WTC11 (cell line): Measurements from ENCODE around the gene PLD1. TPM values are rescaled to one million over a fixed set of nuclear protein-coding genes. Genes with fewer than 3 reads are reported as not detected.

Experiments used
- ATAC-seq: fragments of 200-7000 bp; cut with Tn5 transposase; 2 replicates; pipeline ENCODE4 v1.10.0; 2021; ENCODE audit warnings: mild to moderate bottlenecking, moderate library complexity
- CTCF ChIA-PET: fragments of 300-600 bp; sonication (Branson Sonifier 250); formaldehyde crosslinking; loops from one replicate; lab custom pipeline; 2021; ENCODE audit warnings: antibody characterized with exemption; lab: Charles Lee
- POLR2A ChIA-PET: fragments of 350-600 bp; sonication (Branson Sonifier 250); formaldehyde crosslinking; loops from one replicate; lab custom pipeline; 2021; ENCODE audit warnings: antibody characterized with exemption; lab: Charles Lee
- DNase-seq: peaks from one replicate; pipeline ENCODE4 v3.0.0; 2021; ENCODE audit warnings: low spot score
- H3K27ac Mint-ChIP-seq: 2 replicates; pipeline ENCODE4 v1.8.0; 2021; ENCODE audit warnings: mixed read lengths
- H3K27me3 Mint-ChIP-seq: 2 replicates; pipeline ENCODE4 v1.8.0; 2021; ENCODE audit warnings: low read depth, mild to moderate bottlenecking, moderate library complexity, mixed read lengths
- H3K36me3 Mint-ChIP-seq: 2 replicates; pipeline ENCODE4 v1.8.0; 2021; ENCODE audit warnings: mixed read lengths
- H3K4me1 Mint-ChIP-seq: 2 replicates; pipeline ENCODE4 v1.8.0; 2022; ENCODE audit warnings: mixed read lengths
- H3K4me3 Mint-ChIP-seq: 2 replicates; pipeline ENCODE4 v1.8.0; 2021; ENCODE audit warnings: mild to moderate bottlenecking, moderate library complexity, mixed read lengths
- H3K9me3 Mint-ChIP-seq: 2 replicates; pipeline ENCODE4 v1.8.0; 2021; ENCODE audit warnings: mixed read lengths
- EMX1 ChIP-seq: fragments of 250-450 bp; sonication (Bioruptor Pico); IDR thresholded peaks from 2 replicates; pipeline ENCODE4 v1.8.0; 2021; ENCODE audit warnings: mild to moderate bottlenecking
- ESRRA ChIP-seq: sonication (generic); formaldehyde crosslinking; IDR thresholded peaks from 2 replicates; pipeline ENCODE4 v1.8.1; 2022; ENCODE audit warnings: mild to moderate bottlenecking, missing genetic modification reagents, borderline replicate concordance
- FOXJ3 ChIP-seq: sonication (generic); formaldehyde crosslinking; IDR thresholded peaks from 2 replicates; pipeline ENCODE4 v1.9.0; 2021; ENCODE audit warnings: missing genetic modification reagents, mild to moderate bottlenecking, borderline replicate concordance
- GABPB1 ChIP-seq: sonication (generic); formaldehyde crosslinking; IDR thresholded peaks from 2 replicates; pipeline ENCODE4 v1.8.1; 2023; ENCODE audit warnings: mild to moderate bottlenecking, missing genetic modification reagents
- JAZF1 ChIP-seq: fragments of 250-450 bp; sonication (Bioruptor Pico); IDR thresholded peaks from 2 replicates; pipeline ENCODE4 v1.9.0; 2021; ENCODE audit warnings: moderate library complexity, mild to moderate bottlenecking, inconsistent platforms
- JUN ChIP-seq: sonication (generic); formaldehyde crosslinking; IDR thresholded peaks from 2 replicates; pipeline ENCODE4 v1.8.0; 2023; ENCODE audit warnings: mild to moderate bottlenecking, missing genetic modification reagents
- NFATC4 ChIP-seq: fragments of 250-450 bp; sonication (Bioruptor Pico); IDR thresholded peaks from 2 replicates; pipeline ENCODE4 v1.9.0; 2021; ENCODE audit warnings: mild to moderate bottlenecking
- TP53 ChIP-seq: sonication (generic); formaldehyde crosslinking; IDR thresholded peaks from 2 replicates; pipeline ENCODE4 v1.8.1; 2023; ENCODE audit warnings: mild to moderate bottlenecking, missing genetic modification reagents
- ZBTB21 ChIP-seq: sonication (generic); formaldehyde crosslinking; IDR thresholded peaks from 2 replicates; pipeline ENCODE4 v1.8.1; 2023; ENCODE audit warnings: mild to moderate bottlenecking, missing genetic modification reagents, borderline replicate concordance
- ZNF121 ChIP-seq: sonication (generic); formaldehyde crosslinking; IDR thresholded peaks from 2 replicates; pipeline ENCODE4 v1.8.0; 2023; ENCODE audit warnings: missing genetic modification reagents
- ZNF138 ChIP-seq: sonication (generic); formaldehyde crosslinking; conservative IDR thresholded peaks from 2 replicates; pipeline ENCODE4 v1.8.1; 2022; ENCODE audit warnings: mild to moderate bottlenecking, moderate library complexity, missing genetic modification reagents
- ZNF219 ChIP-seq: sonication (generic); formaldehyde crosslinking; IDR thresholded peaks from 2 replicates; pipeline ENCODE4 v1.8.0; 2023; ENCODE audit warnings: missing genetic modification reagents, mild to moderate bottlenecking, borderline replicate concordance
- total RNA-seq: library from RNA; stranded (reverse); gene quantifications from 3 replicates; pipeline ENCODE4 v1.2.3, GENCODE V29; 2021
- TF ChIP-seq, protein P1 (sequence below): sonication (generic); formaldehyde crosslinking; IDR thresholded peaks from 2 replicates; pipeline ENCODE4 v1.8.1; 2022; ENCODE audit warnings: missing genetic modification reagents, borderline replicate concordance
- TF ChIP-seq, protein P2 (sequence below): sonication (generic); formaldehyde crosslinking; IDR thresholded peaks from 2 replicates; pipeline ENCODE4 v1.8.1; 2023; ENCODE audit warnings: mild to moderate bottlenecking, missing genetic modification reagents, borderline replicate concordance
- TF ChIP-seq, protein P3 (sequence below): fragments of 200-600 bp; IDR thresholded peaks from 2 replicates; pipeline ENCODE4 v1.8.0; 2022; ENCODE audit warnings: antibody characterized with exemption
- TF ChIP-seq, protein P4 (sequence below): fragments of 250-450 bp; sonication (Bioruptor Pico); IDR thresholded peaks from 2 replicates; pipeline ENCODE4 v1.9.0; 2021; ENCODE audit warnings: mild to moderate bottlenecking
- TF ChIP-seq, protein P5 (sequence below): fragments of 250-450 bp; sonication (Bioruptor Pico); IDR thresholded peaks from 2 replicates; pipeline ENCODE4 v1.8.0; 2021; ENCODE audit warnings: mild to moderate bottlenecking

PLD1 gene
- total RNA-seq, 1 experiment from 2014 or later = 4.0 TPM

DNA sequence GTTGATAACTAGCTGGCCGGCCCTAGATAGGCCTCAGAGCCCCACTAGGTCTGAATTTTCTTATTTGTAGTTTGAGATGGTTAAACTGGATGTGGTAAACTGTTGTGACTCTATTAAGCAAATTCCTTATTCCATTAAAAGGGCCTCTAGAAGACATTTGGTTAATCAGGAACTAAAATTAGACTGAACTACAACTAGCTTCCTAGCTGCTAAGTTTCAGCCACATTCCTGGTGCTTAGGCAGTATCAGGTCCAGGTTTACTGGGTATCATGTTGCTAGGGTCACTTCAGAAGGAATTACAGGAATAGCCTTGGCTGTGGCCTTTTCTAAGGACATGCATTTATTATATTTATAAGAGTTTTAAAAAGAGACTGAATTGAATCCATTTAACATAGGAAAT, 136.3 kb downstream of the PLD1 start (continued):
- no peak for TF ChIP-seq ZNF138 (CRISPR knock-in tag)
- no peak for TF ChIP-seq ZBTB21
- TF ChIP-seq, protein P1, sequence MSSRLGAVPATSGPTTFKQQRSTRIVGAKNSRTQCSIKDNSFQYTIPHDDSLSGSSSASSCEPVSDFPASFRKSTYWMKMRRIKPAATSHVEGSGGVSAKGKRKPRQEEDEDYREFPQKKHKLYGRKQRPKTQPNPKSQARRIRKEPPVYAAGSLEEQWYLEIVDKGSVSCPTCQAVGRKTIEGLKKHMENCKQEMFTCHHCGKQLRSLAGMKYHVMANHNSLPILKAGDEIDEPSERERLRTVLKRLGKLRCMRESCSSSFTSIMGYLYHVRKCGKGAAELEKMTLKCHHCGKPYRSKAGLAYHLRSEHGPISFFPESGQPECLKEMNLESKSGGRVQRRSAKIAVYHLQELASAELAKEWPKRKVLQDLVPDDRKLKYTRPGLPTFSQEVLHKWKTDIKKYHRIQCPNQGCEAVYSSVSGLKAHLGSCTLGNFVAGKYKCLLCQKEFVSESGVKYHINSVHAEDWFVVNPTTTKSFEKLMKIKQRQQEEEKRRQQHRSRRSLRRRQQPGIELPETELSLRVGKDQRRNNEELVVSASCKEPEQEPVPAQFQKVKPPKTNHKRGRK (CRISPR knock-in tag) = no peak
- no peak for TF ChIP-seq GABPB1
- no peak for TF ChIP-seq FOXJ3 (CRISPR knock-in tag)
- TF ChIP-seq, protein P2, sequence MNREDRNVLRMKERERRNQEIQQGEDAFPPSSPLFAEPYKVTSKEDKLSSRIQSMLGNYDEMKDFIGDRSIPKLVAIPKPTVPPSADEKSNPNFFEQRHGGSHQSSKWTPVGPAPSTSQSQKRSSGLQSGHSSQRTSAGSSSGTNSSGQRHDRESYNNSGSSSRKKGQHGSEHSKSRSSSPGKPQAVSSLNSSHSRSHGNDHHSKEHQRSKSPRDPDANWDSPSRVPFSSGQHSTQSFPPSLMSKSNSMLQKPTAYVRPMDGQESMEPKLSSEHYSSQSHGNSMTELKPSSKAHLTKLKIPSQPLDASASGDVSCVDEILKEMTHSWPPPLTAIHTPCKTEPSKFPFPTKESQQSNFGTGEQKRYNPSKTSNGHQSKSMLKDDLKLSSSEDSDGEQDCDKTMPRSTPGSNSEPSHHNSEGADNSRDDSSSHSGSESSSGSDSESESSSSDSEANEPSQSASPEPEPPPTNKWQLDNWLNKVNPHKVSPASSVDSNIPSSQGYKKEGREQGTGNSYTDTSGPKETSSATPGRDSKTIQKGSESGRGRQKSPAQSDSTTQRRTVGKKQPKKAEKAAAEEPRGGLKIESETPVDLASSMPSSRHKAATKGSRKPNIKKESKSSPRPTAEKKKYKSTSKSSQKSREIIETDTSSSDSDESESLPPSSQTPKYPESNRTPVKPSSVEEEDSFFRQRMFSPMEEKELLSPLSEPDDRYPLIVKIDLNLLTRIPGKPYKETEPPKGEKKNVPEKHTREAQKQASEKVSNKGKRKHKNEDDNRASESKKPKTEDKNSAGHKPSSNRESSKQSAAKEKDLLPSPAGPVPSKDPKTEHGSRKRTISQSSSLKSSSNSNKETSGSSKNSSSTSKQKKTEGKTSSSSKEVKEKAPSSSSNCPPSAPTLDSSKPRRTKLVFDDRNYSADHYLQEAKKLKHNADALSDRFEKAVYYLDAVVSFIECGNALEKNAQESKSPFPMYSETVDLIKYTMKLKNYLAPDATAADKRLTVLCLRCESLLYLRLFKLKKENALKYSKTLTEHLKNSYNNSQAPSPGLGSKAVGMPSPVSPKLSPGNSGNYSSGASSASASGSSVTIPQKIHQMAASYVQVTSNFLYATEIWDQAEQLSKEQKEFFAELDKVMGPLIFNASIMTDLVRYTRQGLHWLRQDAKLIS (CRISPR knock-in tag) = no peak
- TF ChIP-seq, all 79 proteins: peak for 0

DNA sequence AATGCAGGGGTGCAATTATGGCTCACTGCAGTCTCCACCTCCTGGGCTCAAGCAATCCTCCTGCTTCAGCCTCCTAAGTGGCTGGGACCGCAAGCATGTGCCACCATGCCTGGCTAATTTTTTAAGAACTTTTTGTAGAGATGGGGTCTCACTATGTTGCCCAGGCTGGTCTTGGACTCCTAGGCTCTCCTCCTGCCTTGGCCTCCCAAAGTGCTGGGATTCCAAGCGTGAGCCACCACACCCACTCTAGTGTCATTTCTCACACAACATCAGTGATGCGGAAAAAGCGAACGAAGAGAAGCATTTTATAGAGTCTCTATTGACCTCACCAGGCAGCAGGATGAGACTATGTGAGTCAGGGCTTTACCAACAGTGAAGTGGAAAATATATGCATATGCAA, 137.7 kb downstream of the PLD1 start:
- Mint-ChIP-seq H3K27me3 (no peaks in the 10 kb centered on the region), H3K27ac (no peak overlapping the region), H3K36me3 (no peaks in the 10 kb centered on the region), H3K4me3 (no peak overlapping the region), H3K9me3 (no peaks in the 10 kb centered on the region), H3K4me1 (peaks cover under 1% of the 10 kb centered on the region; the same call in 1 of the 2 replicates)
- POLR2A ChIA-PET = no interaction called here
- no peak for ATAC-seq
- CTCF ChIA-PET = interaction anchor here (1.6 kb wide), 1 partner anchor 58 kb away, joined by 3 read pairs; no protein-coding TSS in a partner anchor
- no peak for DNase-seq
- TF ChIP-seq FOXJ3 (CRISPR knock-in tag) (no peak), ZNF121 (CRISPR knock-in tag) (peak; percentile 75; the same call in 1 of the 2 replicates)

DNA sequence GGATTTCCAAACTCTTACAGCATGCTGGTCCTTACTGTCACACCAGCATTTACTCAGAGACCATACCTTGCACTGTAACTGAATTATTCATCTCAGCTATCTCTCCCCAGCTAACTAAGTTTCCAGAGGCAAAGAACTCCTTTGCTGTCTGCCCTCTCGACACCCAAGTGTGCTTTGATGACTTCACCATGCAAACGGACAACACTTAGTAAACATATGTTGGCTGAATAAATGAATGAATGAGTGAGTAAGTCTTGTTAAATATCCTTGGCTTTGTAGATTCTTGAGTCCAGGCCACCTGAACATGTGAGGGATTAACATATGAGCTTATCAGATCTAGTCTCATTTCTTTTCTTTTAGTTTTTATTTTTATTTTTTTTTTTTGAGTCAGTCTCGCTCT, 138.2 kb downstream of the PLD1 start:
- no peaks in the 10 kb centered on the region for H3K9me3 Mint-ChIP-seq
- no peaks in the 10 kb centered on the region for H3K27me3 Mint-ChIP-seq
- H3K4me1 Mint-ChIP-seq = no peaks in the 10 kb centered on the region
- no peak overlapping the region for H3K27ac Mint-ChIP-seq
- POLR2A ChIA-PET = no interaction called here
- no peak for ATAC-seq
- no peak for TF ChIP-seq JAZF1
- no peak for DNase-seq
- H3K4me3 Mint-ChIP-seq = no peak overlapping the region
- no peaks in the 10 kb centered on the region for H3K36me3 Mint-ChIP-seq
- CTCF ChIA-PET = no interaction called here

DNA sequence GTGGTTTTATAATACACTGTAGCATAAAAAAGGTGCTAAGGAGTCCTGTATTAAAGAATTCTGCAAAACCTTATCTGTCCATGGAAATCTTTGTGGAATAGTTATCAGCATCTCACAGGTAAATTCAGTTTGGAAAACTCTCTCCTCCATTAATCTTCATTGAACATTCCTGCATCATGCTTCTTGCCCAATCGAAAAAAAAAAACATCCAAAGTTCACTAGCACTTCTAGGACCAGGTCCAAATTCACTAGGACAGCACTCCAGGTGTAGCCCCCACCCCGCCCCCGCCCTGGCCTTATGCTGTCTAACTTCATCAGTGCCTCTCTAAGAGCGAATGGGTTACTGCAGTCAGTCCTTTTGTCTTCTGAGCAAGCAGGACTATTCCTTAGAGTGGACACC, 138.6 kb downstream of the PLD1 start:
- no peaks in the 10 kb centered on the region for H3K36me3 Mint-ChIP-seq
- no peaks in the 10 kb centered on the region for H3K27me3 Mint-ChIP-seq
- ChIA-PET POLR2A (no interaction called here), CTCF (no interaction called here)
- ATAC-seq (no peak), DNase-seq (no peak)
- no peaks in the 10 kb centered on the region for H3K4me1 Mint-ChIP-seq
- TF ChIP-seq, protein P3, sequence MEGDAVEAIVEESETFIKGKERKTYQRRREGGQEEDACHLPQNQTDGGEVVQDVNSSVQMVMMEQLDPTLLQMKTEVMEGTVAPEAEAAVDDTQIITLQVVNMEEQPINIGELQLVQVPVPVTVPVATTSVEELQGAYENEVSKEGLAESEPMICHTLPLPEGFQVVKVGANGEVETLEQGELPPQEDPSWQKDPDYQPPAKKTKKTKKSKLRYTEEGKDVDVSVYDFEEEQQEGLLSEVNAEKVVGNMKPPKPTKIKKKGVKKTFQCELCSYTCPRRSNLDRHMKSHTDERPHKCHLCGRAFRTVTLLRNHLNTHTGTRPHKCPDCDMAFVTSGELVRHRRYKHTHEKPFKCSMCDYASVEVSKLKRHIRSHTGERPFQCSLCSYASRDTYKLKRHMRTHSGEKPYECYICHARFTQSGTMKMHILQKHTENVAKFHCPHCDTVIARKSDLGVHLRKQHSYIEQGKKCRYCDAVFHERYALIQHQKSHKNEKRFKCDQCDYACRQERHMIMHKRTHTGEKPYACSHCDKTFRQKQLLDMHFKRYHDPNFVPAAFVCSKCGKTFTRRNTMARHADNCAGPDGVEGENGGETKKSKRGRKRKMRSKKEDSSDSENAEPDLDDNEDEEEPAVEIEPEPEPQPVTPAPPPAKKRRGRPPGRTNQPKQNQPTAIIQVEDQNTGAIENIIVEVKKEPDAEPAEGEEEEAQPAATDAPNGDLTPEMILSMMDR = no peak
- TF ChIP-seq EMX1 (CRISPR knock-in tag) = no peak
- no peak for TF ChIP-seq ZNF219 (CRISPR knock-in tag)
- TF ChIP-seq JUN = no peak
- TF ChIP-seq NFATC4 (CRISPR knock-in tag) = no peak
- TF ChIP-seq TP53 (CRISPR knock-in tag) = no peak
- no peak for TF ChIP-seq ESRRA (CRISPR knock-in tag)
- TF ChIP-seq ZBTB21 = no peak
- TF ChIP-seq FOXJ3 (CRISPR knock-in tag) = no peak
- TF ChIP-seq, protein P4, sequence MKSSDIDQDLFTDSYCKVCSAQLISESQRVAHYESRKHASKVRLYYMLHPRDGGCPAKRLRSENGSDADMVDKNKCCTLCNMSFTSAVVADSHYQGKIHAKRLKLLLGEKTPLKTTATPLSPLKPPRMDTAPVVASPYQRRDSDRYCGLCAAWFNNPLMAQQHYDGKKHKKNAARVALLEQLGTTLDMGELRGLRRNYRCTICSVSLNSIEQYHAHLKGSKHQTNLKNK (CRISPR knock-in tag) = no peak
- TF ChIP-seq, protein P5, sequence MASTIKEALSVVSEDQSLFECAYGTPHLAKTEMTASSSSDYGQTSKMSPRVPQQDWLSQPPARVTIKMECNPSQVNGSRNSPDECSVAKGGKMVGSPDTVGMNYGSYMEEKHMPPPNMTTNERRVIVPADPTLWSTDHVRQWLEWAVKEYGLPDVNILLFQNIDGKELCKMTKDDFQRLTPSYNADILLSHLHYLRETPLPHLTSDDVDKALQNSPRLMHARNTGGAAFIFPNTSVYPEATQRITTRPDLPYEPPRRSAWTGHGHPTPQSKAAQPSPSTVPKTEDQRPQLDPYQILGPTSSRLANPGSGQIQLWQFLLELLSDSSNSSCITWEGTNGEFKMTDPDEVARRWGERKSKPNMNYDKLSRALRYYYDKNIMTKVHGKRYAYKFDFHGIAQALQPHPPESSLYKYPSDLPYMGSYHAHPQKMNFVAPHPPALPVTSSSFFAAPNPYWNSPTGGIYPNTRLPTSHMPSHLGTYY (CRISPR knock-in tag) = no peak
- no peak overlapping the region for H3K27ac Mint-ChIP-seq
- H3K4me3 Mint-ChIP-seq = no peak overlapping the region
- H3K9me3 Mint-ChIP-seq = no peaks in the 10 kb centered on the region
